ENCODE measurements around the gene GALR3. TPM values are rescaled to one million over a fixed set of nuclear protein-coding genes. Genes with fewer than 3 reads are reported as not detected.
"Not testable (repeated sequence)": the region's sequence is repeated elsewhere in the genome, so short reads cannot be mapped to it uniquely, and the experiment has no call there.

Gene GALR3, protein sequence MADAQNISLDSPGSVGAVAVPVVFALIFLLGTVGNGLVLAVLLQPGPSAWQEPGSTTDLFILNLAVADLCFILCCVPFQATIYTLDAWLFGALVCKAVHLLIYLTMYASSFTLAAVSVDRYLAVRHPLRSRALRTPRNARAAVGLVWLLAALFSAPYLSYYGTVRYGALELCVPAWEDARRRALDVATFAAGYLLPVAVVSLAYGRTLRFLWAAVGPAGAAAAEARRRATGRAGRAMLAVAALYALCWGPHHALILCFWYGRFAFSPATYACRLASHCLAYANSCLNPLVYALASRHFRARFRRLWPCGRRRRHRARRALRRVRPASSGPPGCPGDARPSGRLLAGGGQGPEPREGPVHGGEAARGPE
- total RNA-seq (2014; rRNA removed; shearing (Covaris generic)): not detected in 2 replicates
- polyA plus RNA-seq (2015; cell fraction: cytosol; rRNA removed): not detected in 2 replicates
- not detected in 2 replicates for polyA plus RNA-seq (2015; cell fraction: nucleus; rRNA removed)

DNA sequence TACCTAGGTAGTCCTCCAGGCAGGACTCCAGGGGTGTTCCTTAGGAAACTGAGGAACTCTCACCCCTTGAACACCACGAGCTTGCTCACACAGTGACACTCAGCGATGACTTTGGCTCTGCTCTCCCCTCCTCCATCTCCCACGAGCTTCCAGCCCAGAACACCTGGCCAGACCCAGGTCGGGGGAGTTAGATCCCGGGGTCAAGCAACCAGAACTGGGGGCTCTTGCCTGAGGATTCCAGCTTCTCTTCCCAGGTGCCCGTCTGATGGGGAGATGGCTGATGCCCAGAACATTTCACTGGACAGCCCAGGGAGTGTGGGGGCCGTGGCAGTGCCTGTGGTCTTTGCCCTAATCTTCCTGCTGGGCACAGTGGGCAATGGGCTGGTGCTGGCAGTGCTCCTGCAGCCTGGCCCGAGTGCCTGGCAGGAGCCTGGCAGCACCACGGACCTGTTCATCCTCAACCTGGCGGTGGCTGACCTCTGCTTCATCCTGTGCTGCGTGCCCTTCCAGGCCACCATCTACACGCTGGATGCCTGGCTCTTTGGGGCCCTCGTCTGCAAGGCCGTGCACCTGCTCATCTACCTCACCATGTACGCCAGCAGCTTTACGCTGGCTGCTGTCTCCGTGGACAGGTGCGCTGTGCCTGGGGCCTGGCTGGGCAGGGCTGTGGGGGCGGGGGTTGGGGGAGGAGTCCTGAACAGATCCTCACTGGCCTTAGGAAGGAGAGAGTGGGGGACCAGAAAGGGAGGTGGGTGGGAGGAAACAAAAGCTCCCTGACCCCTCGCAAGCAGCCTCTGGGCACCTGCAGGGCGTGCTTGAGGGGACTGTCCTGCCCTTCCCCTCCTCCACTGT lies at the start of gene GALR3:
TSS of gene GALR3 (plus strand) at position 249 of the 852 bp plus-strand sequence. CDS start at position 274, 25 bp downstream.
- in situ Hi-C loops (cut with HindIII; ENCODE audit: low pct_unique_long_range_greater_than_20kb, low sequenced_read_pairs): no loop called here
- DNase-seq (ENCODE audit: low read depth, low spot score): no peak

DNA sequence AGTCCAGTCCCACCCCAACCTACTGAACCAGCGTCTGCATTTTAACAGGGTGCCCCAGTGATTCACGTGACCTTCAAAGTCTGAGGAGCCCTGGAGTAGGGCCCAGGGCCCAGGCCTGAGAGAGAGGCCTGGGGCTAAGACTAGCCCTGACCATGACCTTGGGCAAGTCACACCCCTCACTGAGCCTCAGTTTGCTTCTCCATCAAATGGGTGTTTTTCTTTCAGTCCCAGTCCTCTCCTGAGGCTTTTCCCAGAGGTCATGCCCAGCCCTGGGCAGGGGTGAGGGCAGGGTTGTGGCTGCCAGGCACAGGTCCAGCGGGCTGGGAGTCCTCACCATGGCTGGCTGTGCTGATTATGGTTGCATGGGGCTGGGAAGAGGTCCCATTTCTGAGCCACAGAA lies 48.5 kb upstream of the GALR3 start:
- no peak for DNase-seq (ENCODE audit: low read depth, low spot score)
- in situ Hi-C loops (cut with HindIII; ENCODE audit: low pct_unique_long_range_greater_than_20kb, low sequenced_read_pairs): no loop called here

DNA sequence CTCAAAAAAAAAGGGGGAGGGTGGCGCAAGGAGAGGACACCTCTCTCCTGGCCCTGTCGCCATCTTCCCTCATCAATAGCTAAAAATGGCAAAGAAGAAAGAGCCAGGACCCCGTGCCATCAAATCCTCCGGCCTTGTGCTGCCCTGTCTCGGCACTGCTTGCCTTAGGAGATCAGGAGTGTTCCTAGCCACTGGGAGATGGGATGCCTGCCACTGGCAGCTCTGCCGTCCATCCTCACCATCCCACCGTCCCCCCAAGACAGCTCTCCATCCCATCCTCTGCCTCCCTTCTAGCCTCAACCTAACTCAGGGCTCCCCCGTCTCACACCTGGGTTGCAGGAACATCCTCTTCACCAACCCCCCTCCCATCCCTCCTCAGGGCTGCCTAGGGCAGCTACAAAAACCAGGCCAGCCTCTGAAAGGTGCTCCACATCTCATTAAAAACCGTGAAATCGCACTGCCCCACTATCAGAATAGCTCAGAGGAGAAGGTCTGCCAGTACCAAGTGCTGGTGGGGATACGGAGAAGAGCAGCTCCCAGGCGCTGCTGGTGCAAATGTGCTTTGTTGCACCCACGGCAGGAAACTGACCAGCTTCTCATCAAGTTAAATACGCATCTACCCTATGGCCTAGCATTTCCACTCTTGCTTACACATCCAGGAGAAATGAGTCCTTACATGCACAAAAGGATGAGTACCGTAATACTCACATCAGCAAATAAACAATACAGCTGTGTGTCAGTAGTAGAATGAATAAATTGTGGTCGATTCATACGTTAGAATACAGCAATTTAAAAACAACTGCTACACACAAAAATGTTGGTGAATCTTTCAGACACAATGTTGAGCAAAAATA lies 47.2 kb upstream of the GALR3 start:
- in situ Hi-C loops (cut with HindIII; ENCODE audit: low pct_unique_long_range_greater_than_20kb, low sequenced_read_pairs): no loop called here
- no peak for DNase-seq (ENCODE audit: low read depth, low spot score)

DNA sequence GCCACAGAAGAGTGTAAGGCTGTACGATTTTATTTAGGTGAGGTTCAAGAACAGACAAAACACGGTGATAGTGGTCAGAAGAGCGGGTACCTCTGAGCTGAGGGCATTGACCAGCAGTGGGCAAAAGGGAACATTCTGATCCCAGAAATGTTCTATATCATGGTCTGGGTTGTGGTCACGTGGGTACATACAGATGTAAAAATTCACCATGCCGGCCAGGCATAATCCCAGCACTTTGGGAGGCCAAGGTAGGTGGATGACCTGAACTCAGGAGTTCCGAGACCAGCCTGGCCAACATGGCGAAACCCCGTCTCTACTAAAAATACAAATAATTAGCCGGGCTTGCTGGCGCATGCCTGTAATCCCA lies 46.6 kb upstream of the GALR3 start:
- DNase-seq (ENCODE audit: low read depth, low spot score): no peak
- in situ Hi-C loops (cut with HindIII; ENCODE audit: low pct_unique_long_range_greater_than_20kb, low sequenced_read_pairs): no loop called here

DNA sequence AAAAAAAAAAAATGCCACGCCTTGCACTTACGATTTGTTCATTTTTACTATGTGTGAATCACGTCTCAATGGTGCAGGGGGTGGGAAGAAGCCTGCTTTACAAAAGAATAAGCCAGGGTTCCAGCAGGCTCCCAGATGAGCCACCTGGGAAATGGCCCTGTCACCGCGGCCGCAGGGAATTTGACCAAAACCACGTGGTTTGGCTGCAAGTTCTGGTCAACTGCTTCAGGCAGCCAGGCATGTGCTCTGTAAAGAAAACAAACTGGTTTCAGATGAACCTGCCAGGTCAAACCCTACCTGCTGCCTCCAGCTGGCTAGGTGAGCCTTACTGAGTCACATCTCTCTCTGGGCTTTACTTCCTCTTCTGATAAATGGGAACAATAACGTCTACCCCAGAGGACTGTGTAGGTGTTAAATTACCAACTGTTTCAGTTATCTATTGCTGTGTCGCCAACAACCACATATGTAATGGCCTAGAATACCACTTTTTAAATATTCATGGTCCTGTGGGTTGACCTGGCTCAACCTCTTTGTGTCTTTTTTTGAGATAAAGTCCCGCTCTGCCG lies 46.0 kb upstream of the GALR3 start:
- in situ Hi-C loops (cut with HindIII; ENCODE audit: low pct_unique_long_range_greater_than_20kb, low sequenced_read_pairs): no loop called here
- no peak for DNase-seq (ENCODE audit: low read depth, low spot score)

DNA sequence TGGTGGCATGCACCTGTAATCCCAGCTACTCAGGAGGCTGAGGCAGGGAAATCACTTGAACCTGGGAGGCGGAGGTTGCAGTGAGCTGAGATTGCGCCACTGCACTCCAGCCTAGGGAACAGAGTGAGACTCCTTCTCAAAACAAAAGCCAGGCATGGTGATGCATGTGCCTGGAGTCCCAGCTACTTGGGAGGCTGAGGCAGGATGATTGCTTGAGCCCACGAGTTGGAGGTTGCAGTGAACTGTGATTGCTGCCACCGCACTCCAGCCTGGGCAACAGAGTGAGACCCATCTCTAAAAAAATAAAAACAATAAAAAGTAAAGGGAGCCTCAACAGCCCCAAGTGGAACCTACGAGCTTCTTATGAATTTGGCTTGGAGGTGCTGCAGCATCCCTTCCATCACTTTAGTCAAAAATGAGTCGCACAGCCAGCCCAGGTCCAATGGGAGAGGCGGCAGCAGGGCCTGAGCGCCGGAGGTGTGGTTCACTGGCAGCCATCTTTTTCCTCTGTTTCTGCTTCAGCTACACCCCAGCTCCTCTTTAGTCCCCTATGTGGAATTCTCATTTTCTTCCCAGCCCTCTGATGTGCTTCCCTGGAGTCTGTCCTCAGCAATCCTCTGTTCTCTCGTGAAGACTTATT lies 44.7 kb upstream of the GALR3 start:
- no peak for DNase-seq (ENCODE audit: low read depth, low spot score)
- in situ Hi-C loops (cut with HindIII; ENCODE audit: low pct_unique_long_range_greater_than_20kb, low sequenced_read_pairs): no loop called here

DNA sequence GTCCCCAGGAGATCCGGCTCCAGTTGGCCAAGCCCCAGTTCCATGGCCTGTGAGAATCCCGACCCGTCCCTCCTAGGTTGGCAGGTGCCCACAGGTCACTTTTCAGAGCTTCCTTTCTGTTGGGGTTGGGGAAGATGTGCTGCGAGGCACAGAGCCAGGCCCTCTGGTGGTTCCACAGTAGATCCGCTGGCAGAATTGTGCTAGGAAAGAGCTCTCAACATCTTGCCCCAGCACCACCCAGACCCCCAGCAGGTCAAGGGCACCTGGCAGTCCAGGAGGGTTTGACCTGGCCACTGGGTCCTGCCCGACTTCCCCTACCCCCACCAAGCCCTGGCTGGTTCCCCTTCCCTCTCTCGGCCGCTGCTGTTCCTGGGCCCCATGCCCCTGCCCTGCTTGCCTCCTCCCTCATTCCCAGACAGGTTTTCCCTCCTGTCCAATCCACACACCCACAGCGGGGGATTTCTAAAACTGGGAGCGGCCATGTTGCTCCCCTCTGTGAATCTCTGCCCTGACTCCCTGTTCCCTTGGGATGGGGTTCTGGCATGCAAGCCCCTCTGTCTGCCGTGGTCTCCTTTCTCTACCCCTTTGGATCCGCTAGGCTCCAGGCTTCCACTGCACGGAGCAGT lies 41.6 kb upstream of the GALR3 start:
- in situ Hi-C loops (cut with HindIII; ENCODE audit: low pct_unique_long_range_greater_than_20kb, low sequenced_read_pairs): no loop called here
- DNase-seq (ENCODE audit: low read depth, low spot score): peak; percentile 33

DNA sequence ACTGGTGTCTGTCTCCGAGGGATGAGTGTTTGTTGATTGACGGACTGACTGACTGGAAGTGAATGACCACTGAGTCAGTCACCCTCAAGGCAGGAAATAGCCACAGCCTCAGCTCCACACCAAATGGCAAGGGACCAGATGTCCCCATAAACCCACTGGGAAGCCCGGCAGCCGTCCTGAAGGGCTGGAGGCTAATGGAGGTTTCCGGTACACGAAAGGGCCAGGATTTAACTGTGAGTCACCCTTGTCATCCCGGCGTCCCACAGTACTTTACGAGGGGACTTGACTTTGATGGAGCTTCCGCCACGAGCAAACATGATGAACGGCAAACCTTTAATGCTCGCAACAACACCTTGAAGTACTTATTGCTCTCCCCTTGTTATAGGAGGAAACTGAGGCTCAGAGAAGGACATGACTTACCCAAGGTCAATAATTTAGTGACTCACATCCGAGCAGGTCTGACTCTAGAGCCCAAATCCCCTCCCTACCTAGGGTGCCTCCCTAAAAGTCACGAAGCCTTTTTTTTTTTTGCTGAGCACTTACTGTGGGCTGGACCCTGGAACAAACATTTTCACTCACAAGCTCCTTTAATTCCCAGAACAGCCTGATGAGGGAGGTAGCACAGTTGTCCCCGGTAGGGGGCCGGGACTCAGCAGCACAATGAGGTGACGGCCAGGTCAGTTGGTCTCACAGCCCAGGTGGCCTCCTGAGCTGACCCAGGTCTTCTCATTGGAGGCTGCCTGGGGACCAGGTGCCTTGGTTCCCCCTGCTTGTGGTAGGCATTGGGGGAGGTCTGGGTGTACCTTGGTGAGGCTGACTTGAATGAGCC lies 40.6 kb upstream of the GALR3 start:
- in situ Hi-C loops (cut with HindIII; ENCODE audit: low pct_unique_long_range_greater_than_20kb, low sequenced_read_pairs): no loop called here
- DNase-seq (ENCODE audit: low read depth, low spot score): no peak

DNA sequence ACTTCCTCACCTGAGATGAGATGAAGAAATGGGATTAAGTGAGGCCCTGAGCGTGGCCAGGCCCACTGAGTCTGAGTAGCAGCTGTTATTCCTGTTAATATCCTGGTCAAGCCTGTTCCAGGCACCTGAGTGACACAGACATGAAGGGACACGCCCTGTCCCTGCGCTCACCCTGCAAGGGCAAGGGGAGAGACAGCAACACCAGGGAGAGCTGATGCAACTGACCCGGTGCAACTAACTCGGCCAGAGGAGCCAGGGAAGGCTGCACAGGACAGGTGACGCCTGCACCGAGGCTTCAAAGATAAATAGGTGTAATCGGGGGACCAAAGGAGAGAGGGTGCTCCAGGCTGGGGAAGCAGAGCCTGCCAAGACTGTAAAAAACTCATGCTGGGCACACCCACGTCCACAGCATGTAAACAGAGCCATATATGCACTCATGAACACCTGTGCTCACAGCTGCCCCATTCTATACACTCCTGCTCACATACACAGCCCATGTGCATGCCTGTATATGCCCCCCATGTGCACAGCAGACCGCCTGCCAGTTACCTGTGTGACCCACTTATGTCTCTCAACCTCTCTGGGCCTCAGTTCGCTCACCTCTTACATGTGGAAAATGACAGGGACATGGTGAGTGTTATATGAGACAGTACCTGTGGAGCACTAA lies 38.2 kb upstream of the GALR3 start:
- DNase-seq (ENCODE audit: low read depth, low spot score): no peak
- in situ Hi-C loops (cut with HindIII; ENCODE audit: low pct_unique_long_range_greater_than_20kb, low sequenced_read_pairs): no loop called here

DNA sequence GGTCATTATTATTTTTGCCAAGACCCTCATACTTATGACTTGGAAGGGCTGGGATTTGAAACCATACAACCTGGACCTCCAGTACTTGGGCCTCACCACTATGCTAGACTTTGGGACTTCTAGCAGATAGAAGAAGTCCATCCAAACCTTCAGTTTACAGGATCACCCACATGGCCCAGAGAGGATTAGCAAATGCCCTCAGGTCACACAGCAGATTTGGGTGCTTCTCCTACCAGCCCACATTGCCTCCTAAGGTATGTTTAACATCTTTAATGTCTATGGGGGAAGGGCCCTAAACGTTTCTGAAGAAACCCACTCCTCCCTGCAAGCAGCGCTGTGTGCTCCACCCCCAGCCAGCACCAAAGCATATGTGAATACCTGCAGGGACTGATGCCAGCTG lies 32.9 kb upstream of the GALR3 start:
- DNase-seq (ENCODE audit: low read depth, low spot score): no peak
- in situ Hi-C loops (cut with HindIII; ENCODE audit: low pct_unique_long_range_greater_than_20kb, low sequenced_read_pairs): no loop called here

DNA sequence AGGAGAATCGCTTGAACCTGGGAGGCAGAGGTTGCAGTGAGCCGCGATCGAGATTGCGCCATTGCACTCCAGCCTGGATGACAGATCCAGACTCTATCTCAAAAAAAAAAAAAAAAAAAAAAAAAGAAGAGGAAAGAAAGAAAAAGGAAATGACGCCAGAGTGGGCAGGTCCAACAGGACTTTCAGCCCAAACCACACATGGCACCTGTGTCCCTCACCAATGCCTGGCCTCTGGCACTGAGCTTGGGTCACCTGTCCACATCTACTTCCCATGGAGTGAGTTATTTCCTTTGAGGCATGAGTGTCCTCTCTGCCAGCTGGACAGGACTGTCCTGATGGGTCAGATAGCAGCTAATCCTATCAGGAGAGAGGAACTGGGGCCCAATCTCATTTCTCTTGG lies 30.7 kb upstream of the GALR3 start:
- DNase-seq (ENCODE audit: low read depth, low spot score): no peak
- in situ Hi-C loops (cut with HindIII; ENCODE audit: low pct_unique_long_range_greater_than_20kb, low sequenced_read_pairs): no loop called here

DNA sequence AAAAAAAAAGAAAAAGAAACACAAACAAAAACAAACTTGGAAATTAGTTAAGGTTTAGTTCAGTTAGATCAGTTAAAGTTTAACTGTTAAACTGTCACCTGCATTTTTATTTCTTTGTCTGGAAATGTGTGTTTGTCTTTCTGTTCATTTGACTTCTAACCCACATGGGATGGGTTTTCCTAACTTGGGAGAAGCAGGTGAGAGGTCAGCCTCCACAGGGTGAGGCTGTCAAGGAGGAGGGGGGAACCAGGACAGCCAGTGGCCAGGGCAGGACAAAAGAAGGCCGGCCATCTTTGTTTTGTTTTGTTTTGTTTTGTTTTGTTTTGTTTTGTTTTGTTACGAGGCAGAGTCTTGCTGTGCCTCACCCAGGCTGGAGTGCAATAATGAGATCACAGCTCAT lies 28.8 kb upstream of the GALR3 start:
- in situ Hi-C loops (cut with HindIII; ENCODE audit: low pct_unique_long_range_greater_than_20kb, low sequenced_read_pairs): no loop called here
- no peak for DNase-seq (ENCODE audit: low read depth, low spot score)

DNA sequence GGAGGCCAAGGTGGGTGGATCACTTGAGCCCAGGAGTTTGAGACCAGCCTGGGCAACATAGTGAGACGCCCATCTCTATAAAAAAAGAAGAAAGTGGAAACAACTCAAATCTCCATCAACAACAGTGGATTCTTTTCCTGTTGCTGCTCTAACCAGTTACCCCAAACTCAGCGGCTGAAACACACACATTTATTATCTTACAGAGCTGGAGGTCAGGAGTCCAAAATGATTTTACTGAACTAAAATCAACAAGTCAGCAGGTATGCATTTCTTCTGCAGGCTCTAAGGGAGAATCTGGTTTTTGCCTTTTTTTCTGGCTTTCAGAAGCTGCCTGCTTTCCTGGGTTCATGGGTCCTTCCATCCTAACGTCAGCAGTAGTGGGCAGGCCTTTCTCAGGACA lies 27.1 kb upstream of the GALR3 start:
- DNase-seq (ENCODE audit: low read depth, low spot score): no peak
- in situ Hi-C loops (cut with HindIII; ENCODE audit: low pct_unique_long_range_greater_than_20kb, low sequenced_read_pairs): no loop called here

DNA sequence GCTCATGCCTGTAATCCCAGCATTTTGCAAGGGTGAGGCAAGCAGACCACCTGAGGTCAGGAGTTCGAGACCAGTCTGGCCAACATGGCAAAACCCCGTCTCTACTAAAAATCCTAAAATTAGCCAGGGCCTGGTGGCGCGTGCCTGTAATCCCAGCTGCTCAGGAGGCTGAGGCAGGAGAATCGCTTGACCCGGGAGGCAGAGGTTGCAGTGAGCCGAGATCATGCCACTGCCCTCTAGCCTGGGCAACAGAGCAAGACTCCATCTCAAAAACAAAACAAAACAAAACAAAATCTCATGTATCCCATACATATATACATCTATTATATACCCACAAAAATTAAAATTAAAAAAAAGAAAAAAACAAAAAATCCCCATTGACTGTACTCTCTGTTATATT lies 25.9 kb upstream of the GALR3 start:
- DNase-seq (ENCODE audit: low read depth, low spot score); in situ Hi-C loops (cut with HindIII; ENCODE audit: low pct_unique_long_range_greater_than_20kb, low sequenced_read_pairs): not testable (repeated sequence)

DNA sequence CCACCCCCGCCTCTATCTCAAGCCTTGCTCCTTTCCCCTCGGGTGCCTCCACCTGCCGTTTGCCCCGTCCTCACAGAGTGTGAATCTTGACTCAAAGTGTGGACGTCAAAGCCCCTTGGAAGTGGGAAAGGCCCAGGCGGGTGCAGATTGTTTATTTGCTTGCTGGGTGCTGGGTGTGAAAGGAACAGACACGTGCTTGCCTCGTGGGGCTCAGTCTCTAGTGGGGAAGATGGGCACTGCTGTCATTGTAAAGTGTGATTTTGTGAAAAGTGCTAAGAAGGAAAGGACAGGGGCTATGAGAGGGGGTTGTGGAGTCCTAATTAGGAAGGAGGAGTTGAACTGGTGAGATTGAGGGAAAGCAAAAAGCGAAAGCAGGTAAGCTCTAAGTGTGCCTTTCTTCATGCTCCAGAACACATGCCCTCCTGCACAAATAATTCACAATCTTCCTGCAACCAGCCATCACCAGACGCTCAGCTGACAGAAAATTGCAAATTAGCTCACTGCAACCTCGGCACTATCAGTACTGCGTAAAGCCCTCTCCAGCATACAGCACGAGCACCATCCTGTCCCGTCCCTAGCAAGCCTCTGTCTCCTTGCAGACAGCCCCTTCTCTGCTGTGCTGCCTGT lies 25.2 kb upstream of the GALR3 start:
- in situ Hi-C loops (cut with HindIII; ENCODE audit: low pct_unique_long_range_greater_than_20kb, low sequenced_read_pairs): no loop called here
- DNase-seq (ENCODE audit: low read depth, low spot score): no peak

Measured in SK-MEL-5 (cell line).